ENCODE results near the gene THAP6.
"Not testable (repeated sequence)": the region's sequence is repeated elsewhere in the genome, so short reads cannot be mapped to it uniquely, and the experiment has no call there.

THAP6 gene

GRCh38 chr4:75514131-75514948, at the start of gene THAP6, which contains the start of gene RCHY1:
THAP6 (plus strand) TSS chr4:75514473; CDS start chr4:75515453, 980 bp downstream.
RCHY1 (minus strand) TSS chr4:75514403; CDS start chr4:75514286, 117 bp downstream.
- DNase-seq (ENCODE audit: insufficient read length, low spot score): peak; percentile 28
- peak; percentile 99 for FAIRE-seq

GRCh38 chr4:75469896-75470295, 44.4 kb upstream of the THAP6 start:
- FAIRE-seq (peak; percentile 52), DNase-seq (ENCODE audit: insufficient read length, low spot score) (no peak)

GRCh38 chr4:75470738-75471137, 43.5 kb upstream of the THAP6 start:
- FAIRE-seq: no peak
- no peak for DNase-seq (ENCODE audit: insufficient read length, low spot score)

GRCh38 chr4:75477201-75477600, 37.1 kb upstream of the THAP6 start:
- FAIRE-seq: no peak
- no peak for DNase-seq (ENCODE audit: insufficient read length, low spot score)

- DNase-seq (ENCODE audit: insufficient read length, low spot score) (no peak), FAIRE-seq (no peak)
Observed at GRCh38 chr4:75484190-75484589, 30.1 kb upstream of the THAP6 start.

GRCh38 chr4:75490155-75490554, 24.1 kb upstream of the THAP6 start:
- no peak for DNase-seq (ENCODE audit: insufficient read length, low spot score)
- no peak for FAIRE-seq

- FAIRE-seq (peak; percentile 18), DNase-seq (ENCODE audit: insufficient read length, low spot score) (no peak)
Observed at GRCh38 chr4:75494563-75494962, 19.7 kb upstream of the THAP6 start.

- DNase-seq (ENCODE audit: insufficient read length, low spot score): no peak
- peak; percentile 69 for FAIRE-seq
Observed at GRCh38 chr4:75495476-75495875, 18.8 kb upstream of the THAP6 start.

GRCh38 chr4:75496406-75496805, 17.9 kb upstream of the THAP6 start:
- FAIRE-seq (no peak), DNase-seq (ENCODE audit: insufficient read length, low spot score) (no peak)

GRCh38 chr4:75497133-75497532, 17.1 kb upstream of the THAP6 start:
- FAIRE-seq (peak; percentile 37), DNase-seq (ENCODE audit: insufficient read length, low spot score) (no peak)

GRCh38 chr4:75498041-75498440, 16.2 kb upstream of the THAP6 start:
- no peak for FAIRE-seq
- no peak for DNase-seq (ENCODE audit: insufficient read length, low spot score)

GRCh38 chr4:75499900-75500299, 14.4 kb upstream of the THAP6 start:
- no peak for FAIRE-seq
- DNase-seq (ENCODE audit: insufficient read length, low spot score): no peak

GRCh38 chr4:75502671-75503070, 11.6 kb upstream of the THAP6 start:
- no peak for DNase-seq (ENCODE audit: insufficient read length, low spot score)
- peak; percentile 79 for FAIRE-seq

GRCh38 chr4:75505630-75506029, 8.6 kb upstream of the THAP6 start:
- DNase-seq (ENCODE audit: insufficient read length, low spot score) (no peak), FAIRE-seq (no peak)

- FAIRE-seq; DNase-seq (ENCODE audit: insufficient read length, low spot score): not testable (repeated sequence)
Observed at GRCh38 chr4:75509592-75509991, 4.7 kb upstream of the THAP6 start.

GRCh38 chr4:75511841-75512240, 2.4 kb upstream of the THAP6 start:
- FAIRE-seq (no peak), DNase-seq (ENCODE audit: insufficient read length, low spot score) (no peak)

GRCh38 chr4:75512386-75513211, 1.7 kb upstream of the THAP6 start:
- peak; percentile 88 for FAIRE-seq
- DNase-seq (ENCODE audit: insufficient read length, low spot score): no peak

- no peak for FAIRE-seq
- DNase-seq (ENCODE audit: insufficient read length, low spot score): no peak
Observed at GRCh38 chr4:75513526-75514130, 645 bp upstream of the THAP6 start.

GRCh38 chr4:75514949-75515612, 808 bp downstream of the THAP6 start:
- DNase-seq (ENCODE audit: insufficient read length, low spot score) (no peak), FAIRE-seq (peak; percentile 82)

GRCh38 chr4:75516144-75516543, 1.9 kb downstream of the THAP6 start:
- FAIRE-seq: no peak

GRCh38 chr4:75519452-75519851, 5.2 kb downstream of the THAP6 start:
- FAIRE-seq; DNase-seq (ENCODE audit: insufficient read length, low spot score): not testable (repeated sequence)

More at GRCh38 chr4:75516144-75516543, 1.9 kb downstream of the THAP6 start:
- no peak for DNase-seq (ENCODE audit: insufficient read length, low spot score)

Data from GM19239 (cell line).